Endothelial cell of hepatic sinusoid (primary cell): ENCODE data around the gene TMEM143.
"Not testable (repeated sequence)": the region's sequence is repeated elsewhere in the genome, so short reads cannot be mapped to it uniquely, and the experiment has no call there.

ENCODE experiments used
- in situ Hi-C: cut with HindIII; loops from 2 replicates; pipeline ENCODE4 v1.10.0; 2017; ENCODE audit warnings: low sequenced_read_pairs

Gene TMEM143

GRCh38 chr19:48332662-48333466, 30.9 kb downstream of the TMEM143 start:
- in situ Hi-C loops = loop anchor here (5.0 kb wide), 2 partner anchors 34 to 76 kb away; partner anchors contain the start of gene CARD8

- in situ Hi-C loops = loop anchor here (5.0 kb wide), 2 partner anchors 35 to 75 kb away; partner anchors contain the start of gene CARD8
Measured at GRCh38 chr19:48332351-48332661, 31.4 kb downstream of the TMEM143 start.

GRCh38 chr19:48330012-48330681, 33.6 kb downstream of the TMEM143 start:
- in situ Hi-C loops = loop anchor here (5.0 kb wide), 2 partner anchors 37 to 73 kb away; partner anchors contain the start of gene CARD8

- in situ Hi-C loops = no loop called here
Measured at GRCh38 chr19:48329167-48329891, 34.4 kb downstream of the TMEM143 start.

- in situ Hi-C loops = no loop called here
Measured at GRCh38 chr19:48325265-48325910, 38.4 kb downstream of the TMEM143 start, which contains the start of gene EMP3. Gene EMP3, plus strand, starts transcription at chr19:48325552. Its CDS starts 1,293 bp downstream, at chr19:48326845.

- in situ Hi-C loops = no loop called here
Measured at GRCh38 chr19:48321622-48322591, 41.8 kb downstream of the TMEM143 start.

- in situ Hi-C loops = no loop called here
Measured at GRCh38 chr19:48321372-48321621, 42.4 kb downstream of the TMEM143 start.

GRCh38 chr19:48319647-48320541, 43.8 kb downstream of the TMEM143 start:
- in situ Hi-C loops = no loop called here

GRCh38 chr19:48318286-48318987, 45.3 kb downstream of the TMEM143 start:
- in situ Hi-C loops = no loop called here

GRCh38 chr19:48317708-48317960, 46.1 kb downstream of the TMEM143 start:
- in situ Hi-C loops = not testable (repeated sequence)

GRCh38 chr19:48315712-48316111, 48.0 kb downstream of the TMEM143 start:
- in situ Hi-C loops = no loop called here

- in situ Hi-C loops = no loop called here
Measured at GRCh38 chr19:48311384-48311783, 52.4 kb downstream of the TMEM143 start.

- in situ Hi-C loops = no loop called here
Measured at GRCh38 chr19:48310227-48310626, 53.5 kb downstream of the TMEM143 start.

- in situ Hi-C loops = not testable (repeated sequence)
Measured at GRCh38 chr19:48309731-48310130, 54.0 kb downstream of the TMEM143 start.

GRCh38 chr19:48308631-48309586, 54.8 kb downstream of the TMEM143 start:
- in situ Hi-C loops = no loop called here

- in situ Hi-C loops = no loop called here
Measured at GRCh38 chr19:48303866-48304265, 59.9 kb downstream of the TMEM143 start.

GRCh38 chr19:48303367-48303766, 60.4 kb downstream of the TMEM143 start:
- in situ Hi-C loops = no loop called here

- in situ Hi-C loops = no loop called here
Measured at GRCh38 chr19:48302600-48302959, 61.2 kb downstream of the TMEM143 start.
